H1 (cell line): ENCODE data around the gene RAMP3. TPM values are rescaled to one million over a fixed set of nuclear protein-coding genes. Genes with fewer than 3 reads are reported as not detected.
"Not testable (repeated sequence)": the region's sequence is repeated elsewhere in the genome, so short reads cannot be mapped to it uniquely, and the experiment has no call there.

Experiments
- CTCF ChIA-PET: fragments of 300-600 bp; sonication (Branson Sonifier 250); formaldehyde crosslinking; loops from one replicate; lab custom pipeline; 2021; ENCODE audit not compliant: partially characterized antibody; lab: Charles Lee
- POLR2A ChIA-PET: fragments of 300-600 bp; sonication (Branson Sonifier 250); formaldehyde crosslinking; loops from one replicate; lab custom pipeline; 2021; ENCODE audit warnings: inconsistent platforms; ENCODE audit not compliant: partially characterized antibody; lab: Charles Lee
- DNase-seq, 2 experiments: peaks; one replicate each; pipeline versions ENCODE4 v3.0.0 to v3.0.0-alpha.2; 2010 to 2022; ENCODE audit warnings: low spot score in 2 of 2, low read depth in 1 of 2, mixed read lengths in 1 of 2
- FAIRE-seq: peaks from 2 replicates; lab custom pipeline; 2011; peaks lifted over from hg19 to GRCh38; lab: Jason Lieb, UNC
- H2AFZ ChIP-seq: 2 replicates; pipeline ENCODE4 v1.8.1; 2012; ENCODE audit warnings: low read length, inconsistent platforms
- H2AK5ac ChIP-seq: 2 replicates; pipeline ENCODE4 v1.6.1; 2013; ENCODE audit warnings: low read depth, low read length
- H2BK120ac ChIP-seq: replicated peaks from 2 replicates; pipeline ENCODE3; 2013; ENCODE audit warnings: low read depth, low read length, inconsistent platforms
- H2BK12ac ChIP-seq: 2 replicates; pipeline ENCODE4 v1.6.1; 2013; ENCODE audit warnings: low read depth, low read length
- H2BK15ac ChIP-seq: 2 replicates; pipeline ENCODE4 v1.6.1; 2013; ENCODE audit warnings: low read length
- H2BK20ac ChIP-seq: 2 replicates; pipeline ENCODE4 v1.6.1; 2013; ENCODE audit warnings: low read length
- H2BK5ac ChIP-seq: 2 replicates; pipeline ENCODE4 v1.6.1; 2013; ENCODE audit warnings: low read depth, low read length
- H3K14ac ChIP-seq: 2 replicates; pipeline ENCODE4 v1.6.1; 2013; ENCODE audit warnings: inconsistent platforms; ENCODE audit not compliant: insufficient read length
- H3K18ac ChIP-seq: 2 replicates; pipeline ENCODE4 v1.6.1; 2013; ENCODE audit warnings: low read length; ENCODE audit errors: extremely low read depth
- H3K23ac ChIP-seq: 2 replicates; pipeline ENCODE4 v1.6.1; 2013; ENCODE audit warnings: inconsistent platforms; ENCODE audit not compliant: insufficient read length
- H3K23me2 ChIP-seq: 2 replicates; pipeline ENCODE4 v1.6.1; 2013; ENCODE audit warnings: low read depth, low read length
- H3K27ac ChIP-seq: 2 replicates; pipeline ENCODE4 v1.6.1; 2011; ENCODE audit warnings: low read depth, low read length, inconsistent platforms
- H3K27me3 ChIP-seq, 4 experiments: replicated peaks in 1 of 4; 1 replicate in 1 of 4; 2 replicates in 3 of 4; pipeline versions ENCODE4 v1.6.1 to v1.8.1; 2011 to 2013; ENCODE audit warnings: low read length in 3 of 4, mild to moderate bottlenecking in 3 of 4, inconsistent platforms in 2 of 4, mixed read lengths in 2 of 4, moderate library complexity in 1 of 4; ENCODE audit not compliant: control insufficient read depth in 3 of 4, insufficient read depth in 3 of 4; ENCODE audit errors: extremely low read depth in 1 of 4
- H3K36me3 ChIP-seq, 4 experiments: 2 replicates each; pipeline versions ENCODE4 v1.6.1 to v1.8.1; 2011 to 2013; ENCODE audit warnings: mild to moderate bottlenecking in 4 of 4, low read length in 3 of 4, moderate library complexity in 2 of 4, control low read depth in 1 of 4, inconsistent platforms in 1 of 4; ENCODE audit not compliant: insufficient read depth in 4 of 4, control insufficient read depth in 2 of 4
- H3K4ac ChIP-seq: replicated peaks from 2 replicates; pipeline ENCODE3; 2013; ENCODE audit warnings: low read length, low read depth, mixed read lengths, inconsistent platforms; ENCODE audit not compliant: insufficient read length
- H3K4me1 ChIP-seq, 4 experiments: replicated peaks in 1 of 4; 1 replicate in 1 of 4; 2 replicates in 3 of 4; pipeline versions ENCODE4 v1.6.1 to v1.8.1; 2011 to 2013; ENCODE audit warnings: low read length in 3 of 4, inconsistent platforms in 2 of 4, mixed read lengths in 1 of 4; ENCODE audit not compliant: insufficient read depth in 4 of 4, control insufficient read depth in 3 of 4
- H3K4me2 ChIP-seq, 2 experiments: 2 replicates each; pipeline versions ENCODE4 v1.6.1 to v1.8.1; 2011 to 2013; ENCODE audit warnings: low read depth in 2 of 2, low read length in 2 of 2, control low read depth in 1 of 2, inconsistent platforms in 1 of 2, mild to moderate bottlenecking in 1 of 2; ENCODE audit not compliant: insufficient read depth in 1 of 2
- H3K4me3 ChIP-seq, 4 experiments: fragments of 200-600, 300-600 bp in 1 of 4; sonication (generic), shearing (Covaris generic), sonication (Bioruptor Twin) in 1 of 4; 2 replicates each; pipeline versions ENCODE4 v1.5.1 to v1.8.1; 2011 to 2016; ENCODE audit warnings: low read length in 4 of 4, low read depth in 3 of 4, control low read depth in 2 of 4, inconsistent platforms in 2 of 4, mild to moderate bottlenecking in 2 of 4, mixed read lengths in 1 of 4, moderate library complexity in 1 of 4; ENCODE audit not compliant: insufficient read depth in 2 of 4; ENCODE audit errors: extremely low read depth in 1 of 4
- H3K56ac ChIP-seq: replicated peaks from 2 replicates; pipeline ENCODE3; 2013; ENCODE audit warnings: low read depth, mild to moderate bottlenecking, mixed read lengths, low read length, inconsistent platforms; ENCODE audit not compliant: insufficient read length
- H3K79me1 ChIP-seq: 2 replicates; pipeline ENCODE4 v1.6.1; 2013; ENCODE audit warnings: low read depth, low read length, control low read depth
- H3K79me2 ChIP-seq, 2 experiments: 2 replicates each; pipeline versions ENCODE4 v1.6.1 to v1.8.1; 2012 to 2013; ENCODE audit warnings: low read length in 2 of 2, mild to moderate bottlenecking in 2 of 2, inconsistent platforms in 1 of 2; ENCODE audit not compliant: insufficient read depth in 2 of 2, control insufficient read depth in 1 of 2
- H3K9ac ChIP-seq, 4 experiments: replicated peaks in 1 of 4; 1 replicate in 1 of 4; 2 replicates in 3 of 4; pipeline versions ENCODE4 v1.6.1 to v1.8.1; 2011 to 2013; ENCODE audit warnings: low read depth in 3 of 4, low read length in 3 of 4, control low read depth in 2 of 4, mild to moderate bottlenecking in 2 of 4, moderate library complexity in 2 of 4, inconsistent platforms in 1 of 4; ENCODE audit errors: extremely low read depth in 1 of 4
- H3K9me3 ChIP-seq, 2 experiments: 2 replicates each; pipeline versions ENCODE4 v1.6.1 to v1.8.1; 2012 to 2013; ENCODE audit warnings: mild to moderate bottlenecking in 2 of 2, moderate library complexity in 2 of 2, control low read depth in 1 of 2, inconsistent platforms in 1 of 2, low read depth in 1 of 2, low read length in 1 of 2, mixed read lengths in 1 of 2; ENCODE audit not compliant: insufficient read depth in 2 of 2
- H4K20me1 ChIP-seq, 2 experiments: replicated peaks in 1 of 2; 2 replicates each; pipeline versions ENCODE3 to v1.8.1; 2011 to 2013; ENCODE audit warnings: inconsistent platforms in 2 of 2, low read length in 2 of 2, mild to moderate bottlenecking in 1 of 2; ENCODE audit not compliant: insufficient read depth in 2 of 2, control insufficient read depth in 1 of 2
- H4K5ac ChIP-seq: 2 replicates; pipeline ENCODE4 v1.6.1; 2013; ENCODE audit warnings: low read length, low read depth, mixed read lengths, inconsistent platforms; ENCODE audit not compliant: insufficient read length
- H4K8ac ChIP-seq: 2 replicates; pipeline ENCODE4 v1.8.0; 2013; ENCODE audit warnings: mild to moderate bottlenecking, moderate library complexity, low read length, inconsistent platforms; ENCODE audit not compliant: insufficient read depth; ENCODE audit errors: extremely low read depth
- H4K91ac ChIP-seq: replicated peaks from 2 replicates; pipeline ENCODE3; 2013; ENCODE audit warnings: low read length, mixed read lengths, inconsistent platforms; ENCODE audit not compliant: insufficient read length
- WGBS, 2 experiments: shearing (Covaris generic) in 1 of 2; methylation state at CpG; one replicate each; pipeline versions ENCODE4 v1.1.6 to v1.1.7; 2013 to 2015; ENCODE audit warnings: low lambda C conversion rate in 2 of 2, mixed read lengths in 2 of 2, inconsistent platforms in 1 of 2, low coverage in 1 of 2, missing lambda C conversion rate in 1 of 2; ENCODE audit not compliant: insufficient replicate concordance in 2 of 2, insufficient coverage in 1 of 2, insufficient read length in 1 of 2; ENCODE audit errors: extremely low coverage in 1 of 2, missing lambda C conversion rate in 1 of 2; 5-methylcytosine and 5-hydroxymethylcytosine counted together
- polyA plus RNA-seq, 7 experiments: library from polyadenylated mRNA; depleted of rRNA in 3 of 7; stranded (reverse) in 5 of 7; unstranded in 2 of 7; fragments of >200 nt in 5 of 7; fragments of 200-250 nt in 2 of 7; gene quantifications; 1 replicate in 5 of 7; 2 replicates in 1 of 7; 4 replicates in 1 of 7; pipeline versions ENCODE4 v1.2.1 to v1.2.3, GENCODE V29; 2011 to 2013; ENCODE audit warnings: missing spikeins in 2 of 7, mixed read lengths in 2 of 7
- total RNA-seq: library from RNA; stranded (reverse); fragmentation: NEBNext Ultra II Directional; extraction: Animal tissue kit (Norgen Biotek cat#: 25700); gene quantifications from 2 replicates; pipeline ENCODE4 v1.2.1, GENCODE V29; 2021

Gene RAMP3
- total and polyA plus RNA-seq, 2 of the 8 experiments (the other 6 are each of a cell fraction or from before 2014, with no cell fraction given): 0.88 to 0.98 TPM

- H2AK5ac ChIP-seq, H3K4me1 ChIP-seq, H3K79me2 ChIP-seq, H2BK12ac ChIP-seq, H3K27ac ChIP-seq, H3K36me3 ChIP-seq, H3K56ac ChIP-seq, H3K4me2 ChIP-seq, H2BK15ac ChIP-seq, H3K9me3 ChIP-seq, POLR2A ChIA-PET, H2BK20ac ChIP-seq, H4K91ac ChIP-seq, H3K18ac ChIP-seq, H2BK5ac ChIP-seq, H2AFZ ChIP-seq, H3K23me2 ChIP-seq, H3K14ac ChIP-seq, H3K79me1 ChIP-seq, H3K9ac ChIP-seq, H4K20me1 ChIP-seq, H4K8ac ChIP-seq, H3K4ac ChIP-seq, DNase-seq, H3K23ac ChIP-seq, FAIRE-seq, H4K5ac ChIP-seq, H2BK120ac ChIP-seq, H3K4me3 ChIP-seq: not testable (repeated sequence)
- H3K27me3 ChIP-seq: peaks cover 0 to 18% (median 15%) of the 10 kb centered on the region in 4 experiments; a peak in 5 of 7 replicates
- CTCF ChIA-PET: interaction anchor here (0.7 to 6.2 kb wide), 14 partner anchors 10 to 427 kb away, joined by 3 to 56 read pairs (median 3); no protein-coding TSS in a partner anchor
- WGBS, 2 experiments: 94% methylated on average over 8 of the region's 8 CpGs; no CpG with 5 or more reads in 1 of the 2 experiments
Observed at GRCh38 chr7:45153861-45154260, 3.7 kb upstream of the RAMP3 start.
